Coronary artery (tissue), 2 donors: ENCODE results near the gene BBS5.
A peak's percentile ranks its signal among the peaks of the same experiment; 100 is the strongest.

Source experiments
- DNase-seq: peaks from one replicate; pipeline ENCODE4 v3.0.0-alpha.2; 2017; ENCODE audit warnings: low spot score
- H3K27ac ChIP-seq, 2 donors: fragments of 200-600 bp; sonication (generic); one replicate each; pipeline ENCODE4 v1.5.1; 2016 to 2019
- H3K4me3 ChIP-seq: fragments of 200-600 bp; sonication (generic); 2 replicates; pipeline ENCODE4 v1.5.1; 2016; ENCODE audit warnings: mild to moderate bottlenecking, moderate library complexity
- CTCF ChIP-seq: fragments of 200-600 bp; sonication (generic); IDR thresholded peaks from one replicate; pipeline ENCODE4 v1.5.1; 2019; ENCODE audit warnings: antibody characterized with exemption

Gene BBS5

GRCh38 chr2:169469952-169470572 lies 9.2 kb upstream of the BBS5 start:
- no peak for DNase-seq
- TF ChIP-seq CTCF: no peak
- no peak overlapping the region for H3K4me3 ChIP-seq
- no peak overlapping the region for H3K27ac ChIP-seq

DNA sequence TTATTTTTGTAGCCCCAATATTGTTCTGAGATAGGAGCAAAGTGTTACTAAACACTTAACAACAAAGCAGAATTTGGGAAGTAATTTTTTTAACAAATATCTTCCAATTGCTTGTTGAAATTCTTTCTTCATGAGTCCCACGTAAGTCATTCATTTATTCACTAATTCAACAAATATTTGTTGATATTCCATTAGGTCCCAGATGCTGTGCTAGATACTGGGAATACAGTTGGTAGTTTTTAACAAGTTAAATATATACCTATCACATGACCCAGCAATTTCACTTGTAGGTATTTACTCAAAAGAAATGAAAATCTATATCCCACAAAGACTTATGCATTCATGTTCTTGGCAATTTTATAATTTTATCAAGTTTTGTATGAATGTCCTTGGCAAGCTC lies 7.0 kb upstream of the BBS5 start:
- H3K27ac ChIP-seq: no peak overlapping the region
- TF ChIP-seq CTCF: no peak
- DNase-seq: no peak
- H3K4me3 ChIP-seq: no peak overlapping the region

- Histone ChIP-seq H3K4me3 (no peak overlapping the region), H3K27ac (no peak overlapping the region)
- no peak for TF ChIP-seq CTCF
- DNase-seq: no peak
Measured at GRCh38 chr2:169476459-169476858, 2.8 kb upstream of the BBS5 start.

DNA sequence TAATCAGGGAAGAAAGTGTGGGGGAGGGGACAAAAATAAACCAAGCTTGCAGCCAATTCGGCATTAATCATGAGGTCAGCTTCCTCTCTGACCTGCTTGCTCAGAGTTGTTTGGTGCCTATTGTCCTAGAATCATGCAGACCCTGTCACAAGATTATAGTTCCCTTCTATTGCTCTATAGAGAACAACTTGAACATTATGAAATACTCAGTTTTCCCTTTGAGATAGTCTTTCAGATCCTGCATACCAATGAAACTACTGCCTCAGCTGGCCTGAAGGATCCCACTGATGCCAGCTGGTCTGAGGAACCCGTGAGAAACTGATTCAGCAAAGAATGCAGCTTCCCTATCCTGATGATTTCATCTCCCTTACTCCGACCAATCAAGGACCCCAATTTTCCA lies 955 bp upstream of the BBS5 start:
- no peak for DNase-seq
- Histone ChIP-seq H3K4me3 (peak overlapping the region; percentile 81), H3K27ac (peak overlapping the region in 1 of 2 donors; percentile 82)
- TF ChIP-seq CTCF: no peak

- TF ChIP-seq CTCF: no peak
- no peak for DNase-seq
- Histone ChIP-seq H3K27ac (peak overlapping the region; percentile 49 to 82), H3K4me3 (peak overlapping the region; percentile 81)
Measured at GRCh38 chr2:169478745-169479256, 493 bp upstream of the BBS5 start.

GRCh38 chr2:169480079-169480465 lies 778 bp downstream of the BBS5 start:
- TF ChIP-seq CTCF: no peak
- no peak for DNase-seq
- peak overlapping the region in 1 of 2 donors; percentile 82 for H3K27ac ChIP-seq
- peak overlapping the region; percentile 81 for H3K4me3 ChIP-seq

DNA sequence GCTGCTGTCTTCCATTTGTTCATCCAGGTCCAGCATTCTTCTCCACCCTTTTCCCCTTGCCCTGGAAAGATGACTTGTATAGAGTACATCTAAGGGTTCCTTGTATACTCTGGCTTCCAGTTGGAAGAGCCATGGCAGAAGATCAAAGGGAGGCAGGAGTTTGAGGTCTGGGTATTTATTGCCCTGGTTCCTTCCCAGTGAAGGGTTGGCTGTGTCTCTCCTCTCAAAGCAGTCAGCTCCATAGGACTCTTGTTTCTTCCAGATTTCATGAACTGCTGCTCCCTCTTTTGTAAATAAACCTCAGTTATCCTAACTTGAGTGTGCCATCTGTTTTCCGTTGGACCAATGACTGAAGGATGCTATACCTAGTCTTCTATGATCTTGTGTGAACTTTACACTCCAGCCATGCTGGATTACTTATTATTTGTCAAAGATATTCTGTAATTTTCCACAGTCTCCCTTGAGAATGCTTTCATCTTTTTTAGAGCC lies 6.4 kb downstream of the BBS5 start:
- Histone ChIP-seq H3K27ac (no peak overlapping the region), H3K4me3 (no peak overlapping the region)
- no peak for TF ChIP-seq CTCF
- DNase-seq: no peak
